Activated CD8-positive, alpha-beta memory T cell treated with anti-CD3 and anti-CD28 coated beads, Interleukin-2, amount 50 U/mL, for 1 hour (primary cell): ENCODE results near the gene DNASE1L2.

Source experiments
- DNase-seq: peaks from one replicate; pipeline ENCODE4 v3.0.0-alpha.2; 2020; ENCODE audit errors: extremely low read depth

The DNASE1L2 gene

GRCh38 chr16:2223942-2224486, 12.2 kb upstream of the DNASE1L2 start:
- no peak for DNase-seq

- DNase-seq = no peak
Observed at GRCh38 chr16:2226245-2226793, 9.9 kb upstream of the DNASE1L2 start.

- DNase-seq = no peak
Observed at GRCh38 chr16:2226918-2227317, 9.3 kb upstream of the DNASE1L2 start.

GRCh38 chr16:2228161-2228824, 8.0 kb upstream of the DNASE1L2 start:
- DNase-seq = no peak

- DNase-seq = no peak
Observed at GRCh38 chr16:2229091-2229490, 7.2 kb upstream of the DNASE1L2 start.

GRCh38 chr16:2229632-2230250, 6.5 kb upstream of the DNASE1L2 start:
- no peak for DNase-seq

- no peak for DNase-seq
Observed at GRCh38 chr16:2230376-2230775, 5.9 kb upstream of the DNASE1L2 start.

- DNase-seq = no peak
Observed at GRCh38 chr16:2231016-2231931, 5.0 kb upstream of the DNASE1L2 start.

GRCh38 chr16:2232094-2232990, 3.9 kb upstream of the DNASE1L2 start:
- no peak for DNase-seq

GRCh38 chr16:2233046-2233775, 3.0 kb upstream of the DNASE1L2 start:
- no peak for DNase-seq

GRCh38 chr16:2233872-2234812, 2.1 kb upstream of the DNASE1L2 start:
- DNase-seq = no peak

GRCh38 chr16:2234813-2235170, 1.5 kb upstream of the DNASE1L2 start:
- DNase-seq = no peak

GRCh38 chr16:2235234-2235651, 1.0 kb upstream of the DNASE1L2 start:
- DNase-seq = no peak

- DNase-seq = no peak
Observed at GRCh38 chr16:2235695-2236336, 428 bp upstream of the DNASE1L2 start.

- DNase-seq = no peak
Observed at GRCh38 chr16:2237102-2237482, 848 bp downstream of the DNASE1L2 start.

GRCh38 chr16:2237493-2238149, 1.4 kb downstream of the DNASE1L2 start:
- DNase-seq = no peak

GRCh38 chr16:2238150-2238837, 2.0 kb downstream of the DNASE1L2 start:
- no peak for DNase-seq
